Panc1 (cell line): Measurements from ENCODE around the gene ACSS3. TPM values are rescaled to one million over a fixed set of nuclear protein-coding genes. Genes with fewer than 3 reads are reported as not detected.

Experiments
- ATAC-seq: fragments of 200-7000 bp; cut with Tn5 transposase; 2 replicates; pipeline ENCODE4 v1.9.1; 2020; ENCODE audit warnings: mild to moderate bottlenecking, moderate library complexity
- BruUV-seq: library from RNA; stranded (reverse); fragments of 400-500 nt; replicated peaks from 2 replicates; lab custom pipeline; 2021; lab: Mats Ljungman, UMichigan
- CTCF ChIA-PET: fragments of 300-600 bp; sonication (Branson Sonifier 250); formaldehyde crosslinking; loops from one replicate; lab custom pipeline; 2022; ENCODE audit warnings: antibody characterized with exemption; lab: Charles Lee
- POLR2A ChIA-PET: fragments of 300-600 bp; sonication (Branson Sonifier 250); formaldehyde crosslinking; loops from one replicate; lab custom pipeline; 2022; ENCODE audit warnings: antibody characterized with exemption; lab: Charles Lee
- DNase-seq: peaks from one replicate; pipeline ENCODE4 v3.0.0-alpha.2; 2010; ENCODE audit warnings: low read depth, low spot score
- H3K27ac ChIP-seq: 2 replicates; pipeline ENCODE4 v1.5.1; 2011; ENCODE audit warnings: mild to moderate bottlenecking, low read length, inconsistent platforms
- H3K27me3 ChIP-seq: fragments of 200-500 bp; sonication (Bioruptor generic); 2 replicates; pipeline ENCODE4 v1.6.0; 2014; ENCODE audit warnings: low read length, inconsistent platforms; ENCODE audit not compliant: control insufficient read depth, insufficient read depth
- H3K36me3 ChIP-seq: fragments of 200-500 bp; sonication (Bioruptor generic); 2 replicates; pipeline ENCODE4 v1.5.1; 2014; ENCODE audit warnings: inconsistent platforms, mild to moderate bottlenecking, low read length, moderate library complexity; ENCODE audit not compliant: control insufficient read depth, insufficient read depth
- H3K4me1 ChIP-seq: 2 replicates; pipeline ENCODE4 v1.5.1; 2011; ENCODE audit warnings: inconsistent platforms, mild to moderate bottlenecking, low read length, moderate library complexity; ENCODE audit not compliant: control insufficient read depth, insufficient read depth
- H3K4me3 ChIP-seq, 2 experiments: 2 replicates each; pipeline ENCODE4 v1.5.1; 2011 to 2012; ENCODE audit warnings: low read depth in 2 of 2, low read length in 2 of 2, mild to moderate bottlenecking in 2 of 2, inconsistent platforms in 1 of 2, moderate library complexity in 1 of 2
- H3K9me3 ChIP-seq: fragments of 200-500 bp; sonication (Bioruptor generic); 2 replicates; pipeline ENCODE4 v1.5.1; 2014; ENCODE audit warnings: low read depth, mild to moderate bottlenecking, inconsistent platforms, low read length, moderate library complexity; ENCODE audit not compliant: control insufficient read depth, insufficient read depth
- POLR2AphosphoS5 ChIP-seq: IDR thresholded peaks from 2 replicates; pipeline ENCODE4 v1.6.1; 2012; ENCODE audit warnings: mild to moderate bottlenecking, low read depth, low read length, moderate library complexity
- SIN3A ChIP-seq: IDR thresholded peaks from 2 replicates; pipeline ENCODE4 v1.6.1; 2012; ENCODE audit warnings: low read depth, mild to moderate bottlenecking, low read length, moderate library complexity, borderline replicate concordance; ENCODE audit not compliant: insufficient read depth
- TCF7L2 ChIP-seq: IDR thresholded peaks from 2 replicates; pipeline ENCODE4 v1.6.1; 2011; ENCODE audit warnings: mild to moderate bottlenecking, low read depth, low read length, inconsistent platforms
- in situ Hi-C: cut with HindIII; loops from 2 replicates; pipeline ENCODE4 v1.10.0; 2016; ENCODE audit warnings: low sequenced_read_pairs, low pct_unique_long_range_greater_than_20kb
- intact Hi-C: fragments of 100-400 bp; cut with micrococcal nuclease; formaldehyde crosslinking; loops from one replicate; pipeline ENCODE4 v1.10.0; 2022; ENCODE audit not compliant: unreplicated experiment
- total RNA-seq: library from RNA; stranded (reverse); gene quantifications from one replicate; pipeline ENCODE4 v1.2.1, GENCODE V29; 2021; ENCODE audit not compliant: unreplicated experiment
- TF ChIP-seq, protein P1 (sequence below): fragments of 450-650 bp; IDR thresholded peaks from 2 replicates; pipeline ENCODE4 v1.5.1; 2017; ENCODE audit warnings: mild to moderate bottlenecking
- TF ChIP-seq, protein P2 (sequence below), 2 experiments: IDR thresholded peaks; 2 replicates each; pipeline ENCODE4 v1.6.1; 2011 to 2012; ENCODE audit warnings: low read depth in 2 of 2, control low read depth in 1 of 2, low read length in 1 of 2, mild to moderate bottlenecking in 1 of 2, moderate library complexity in 1 of 2; ENCODE audit not compliant: insufficient read depth in 1 of 2

The ACSS3 gene
- total RNA-seq, 1 experiment from 2014 or later, result 0.10 TPM

DNA sequence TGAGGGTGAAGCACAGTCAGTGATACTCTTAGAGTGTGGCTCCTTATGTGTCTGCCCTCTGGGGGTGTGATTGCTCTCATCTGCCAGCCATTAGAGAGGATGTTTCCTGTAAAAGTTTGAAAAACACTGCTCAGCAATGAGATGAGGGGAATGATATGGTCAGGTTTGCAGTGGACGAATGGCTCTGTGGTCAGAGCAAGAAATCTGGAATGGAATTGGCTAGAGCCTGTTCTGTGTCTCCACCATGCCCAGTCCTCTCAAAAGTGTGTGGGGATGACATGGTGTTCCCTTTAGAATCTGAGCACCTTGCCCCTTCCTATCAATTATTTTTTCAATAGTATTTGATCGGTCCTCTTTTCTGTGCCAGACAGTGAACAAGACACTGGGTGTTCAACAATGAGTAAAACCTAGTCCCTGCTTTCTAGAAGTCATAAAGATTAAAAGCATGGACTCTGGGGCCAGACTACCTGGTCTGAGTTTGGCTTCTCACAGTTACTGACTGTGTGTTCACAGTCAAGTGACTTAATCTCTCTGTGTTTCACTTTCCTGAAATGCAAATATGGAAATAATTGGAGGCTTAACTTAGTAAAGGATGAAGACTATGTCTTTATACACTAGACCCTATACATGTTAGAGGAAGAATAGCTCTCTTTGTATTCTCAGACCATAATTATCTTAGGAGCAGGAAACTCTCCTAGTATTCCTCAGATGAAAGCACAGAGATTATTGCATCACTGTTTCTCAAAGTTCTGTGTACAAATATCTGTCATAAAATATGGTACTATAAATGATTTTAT, 1.6 kb downstream of the ACSS3 start:
- no peaks in the 10 kb centered on the region for H3K36me3 ChIP-seq
- ATAC-seq (no peak), DNase-seq (no peak)
- no peaks in the 10 kb centered on the region for H3K9me3 ChIP-seq
- no peak overlapping the region for H3K27ac ChIP-seq
- TF ChIP-seq, protein P1, sequence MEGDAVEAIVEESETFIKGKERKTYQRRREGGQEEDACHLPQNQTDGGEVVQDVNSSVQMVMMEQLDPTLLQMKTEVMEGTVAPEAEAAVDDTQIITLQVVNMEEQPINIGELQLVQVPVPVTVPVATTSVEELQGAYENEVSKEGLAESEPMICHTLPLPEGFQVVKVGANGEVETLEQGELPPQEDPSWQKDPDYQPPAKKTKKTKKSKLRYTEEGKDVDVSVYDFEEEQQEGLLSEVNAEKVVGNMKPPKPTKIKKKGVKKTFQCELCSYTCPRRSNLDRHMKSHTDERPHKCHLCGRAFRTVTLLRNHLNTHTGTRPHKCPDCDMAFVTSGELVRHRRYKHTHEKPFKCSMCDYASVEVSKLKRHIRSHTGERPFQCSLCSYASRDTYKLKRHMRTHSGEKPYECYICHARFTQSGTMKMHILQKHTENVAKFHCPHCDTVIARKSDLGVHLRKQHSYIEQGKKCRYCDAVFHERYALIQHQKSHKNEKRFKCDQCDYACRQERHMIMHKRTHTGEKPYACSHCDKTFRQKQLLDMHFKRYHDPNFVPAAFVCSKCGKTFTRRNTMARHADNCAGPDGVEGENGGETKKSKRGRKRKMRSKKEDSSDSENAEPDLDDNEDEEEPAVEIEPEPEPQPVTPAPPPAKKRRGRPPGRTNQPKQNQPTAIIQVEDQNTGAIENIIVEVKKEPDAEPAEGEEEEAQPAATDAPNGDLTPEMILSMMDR, result no peak
- TF ChIP-seq TCF7L2 (no peak), SIN3A (no peak), POLR2AphosphoS5 (no peak)
- TF ChIP-seq, protein P2, sequence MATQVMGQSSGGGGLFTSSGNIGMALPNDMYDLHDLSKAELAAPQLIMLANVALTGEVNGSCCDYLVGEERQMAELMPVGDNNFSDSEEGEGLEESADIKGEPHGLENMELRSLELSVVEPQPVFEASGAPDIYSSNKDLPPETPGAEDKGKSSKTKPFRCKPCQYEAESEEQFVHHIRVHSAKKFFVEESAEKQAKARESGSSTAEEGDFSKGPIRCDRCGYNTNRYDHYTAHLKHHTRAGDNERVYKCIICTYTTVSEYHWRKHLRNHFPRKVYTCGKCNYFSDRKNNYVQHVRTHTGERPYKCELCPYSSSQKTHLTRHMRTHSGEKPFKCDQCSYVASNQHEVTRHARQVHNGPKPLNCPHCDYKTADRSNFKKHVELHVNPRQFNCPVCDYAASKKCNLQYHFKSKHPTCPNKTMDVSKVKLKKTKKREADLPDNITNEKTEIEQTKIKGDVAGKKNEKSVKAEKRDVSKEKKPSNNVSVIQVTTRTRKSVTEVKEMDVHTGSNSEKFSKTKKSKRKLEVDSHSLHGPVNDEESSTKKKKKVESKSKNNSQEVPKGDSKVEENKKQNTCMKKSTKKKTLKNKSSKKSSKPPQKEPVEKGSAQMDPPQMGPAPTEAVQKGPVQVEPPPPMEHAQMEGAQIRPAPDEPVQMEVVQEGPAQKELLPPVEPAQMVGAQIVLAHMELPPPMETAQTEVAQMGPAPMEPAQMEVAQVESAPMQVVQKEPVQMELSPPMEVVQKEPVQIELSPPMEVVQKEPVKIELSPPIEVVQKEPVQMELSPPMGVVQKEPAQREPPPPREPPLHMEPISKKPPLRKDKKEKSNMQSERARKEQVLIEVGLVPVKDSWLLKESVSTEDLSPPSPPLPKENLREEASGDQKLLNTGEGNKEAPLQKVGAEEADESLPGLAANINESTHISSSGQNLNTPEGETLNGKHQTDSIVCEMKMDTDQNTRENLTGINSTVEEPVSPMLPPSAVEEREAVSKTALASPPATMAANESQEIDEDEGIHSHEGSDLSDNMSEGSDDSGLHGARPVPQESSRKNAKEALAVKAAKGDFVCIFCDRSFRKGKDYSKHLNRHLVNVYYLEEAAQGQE (IDR thresholded peaks at IDR 0.05; ENCODE audit: insufficient read depth in 1 of 2, low read depth in 2 of 2, low read length in 1 of 2), result no peak
- H3K4me3 ChIP-seq, result no peak overlapping the region
- BruUV-seq, result no TSS peak
- no peaks in the 10 kb centered on the region for H3K27me3 ChIP-seq
- POLR2A ChIA-PET, result no interaction called here
- H3K4me1 ChIP-seq, result no peaks in the 10 kb centered on the region
- CTCF ChIA-PET, result no interaction called here
- in situ Hi-C loops (no loop called here), intact Hi-C loops (no loop called here)

DNA sequence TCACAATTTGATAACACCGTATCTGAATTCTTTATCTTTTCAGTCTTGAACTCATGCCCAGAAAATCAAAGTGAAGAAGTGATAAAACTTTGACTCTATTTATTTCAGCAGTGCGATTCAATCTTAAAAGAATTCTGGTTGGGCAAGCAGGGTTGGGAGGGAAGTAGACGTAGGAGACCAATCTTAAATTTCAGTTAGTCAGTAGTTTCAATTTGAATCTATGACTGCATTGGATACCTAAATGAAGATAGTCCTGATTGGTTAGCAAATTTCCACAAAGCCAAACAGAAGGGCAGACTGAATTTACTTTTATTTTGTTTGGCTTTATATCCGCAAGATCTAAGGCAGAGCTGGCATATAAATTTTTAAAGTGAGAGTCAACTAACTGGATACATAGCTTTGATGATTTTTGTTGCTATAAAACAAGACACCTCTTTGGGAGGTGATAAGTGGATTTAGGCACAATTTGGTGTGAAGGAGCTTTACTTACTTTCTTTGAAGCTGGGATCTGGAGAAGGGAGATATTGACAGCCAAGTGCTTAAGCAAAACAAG, 2.6 kb downstream of the ACSS3 start:
- H3K9me3 ChIP-seq, result no peaks in the 10 kb centered on the region
- no peak overlapping the region for H3K27ac ChIP-seq
- no TSS peak for BruUV-seq
- no peaks in the 10 kb centered on the region for H3K36me3 ChIP-seq
- POLR2A ChIA-PET, result no interaction called here
- in situ Hi-C loops, result no loop called here
- H3K27me3 ChIP-seq, result no peaks in the 10 kb centered on the region
- H3K4me1 ChIP-seq, result no peaks in the 10 kb centered on the region
- CTCF ChIA-PET, result no interaction called here
- intact Hi-C loops, result no loop called here
- no peak overlapping the region for H3K4me3 ChIP-seq
- DNase-seq (no peak), ATAC-seq (no peak)
- TF ChIP-seq, protein P2 (IDR thresholded peaks at IDR 0.05; ENCODE audit: insufficient read depth in 1 of 2, low read depth in 2 of 2, low read length in 1 of 2), result no peak
